HEK293 (cell line): ENCODE data around the gene MRPS27.

ENCODE experiments used
- CTCF ChIA-PET: fragments of 350-600 bp; formaldehyde crosslinking; extraction: SDS; loops from one replicate; lab custom pipeline; 2021; ENCODE audit warnings: antibody characterized with exemption; lab: Yijun Ruan, JAX
- POLR2A ChIA-PET: fragments of 300-600 bp; formaldehyde crosslinking; extraction: SDS; loops from one replicate; lab custom pipeline; 2020; ENCODE audit warnings: antibody characterized with exemption, inconsistent platforms; lab: Yijun Ruan, JAX
- H3K27ac ChIP-seq: fragments of 200-500 bp; sonication (Bioruptor generic); 2 replicates; pipeline ENCODE4 v1.5.1; 2014; ENCODE audit warnings: low read depth, low read length, control low read depth, inconsistent platforms; ENCODE audit errors: extremely low read depth
- H3K36me3 ChIP-seq, 2 experiments: fragments of 200-500 bp in 1 of 2; sonication (Bioruptor generic) in 1 of 2; 1 replicate in 1 of 2; 2 replicates in 1 of 2; pipeline ENCODE4 v1.5.1; 2014 to 2017; ENCODE audit warnings: inconsistent platforms in 2 of 2, low read length in 2 of 2; ENCODE audit not compliant: control insufficient read depth in 2 of 2, insufficient read depth in 1 of 2
- H3K4me1 ChIP-seq: fragments of 200-500 bp; sonication (Bioruptor generic); 2 replicates; pipeline ENCODE4 v1.5.1; 2014; ENCODE audit warnings: mild to moderate bottlenecking, low read length, inconsistent platforms; ENCODE audit not compliant: control insufficient read depth, insufficient read depth
- H3K4me3 ChIP-seq: 2 replicates; pipeline ENCODE4 v1.5.1; 2011; ENCODE audit warnings: low read depth, mild to moderate bottlenecking, control low read depth, low read length, moderate library complexity
- H3K9me3 ChIP-seq: fragments of 200-500 bp; sonication (Bioruptor generic); 2 replicates; pipeline ENCODE4 v1.5.1; 2014; ENCODE audit warnings: low read depth, low read length, inconsistent platforms; ENCODE audit not compliant: control insufficient read depth, insufficient read depth
- BCL11B ChIP-seq: fragments of 450-650 bp; formaldehyde crosslinking; IDR thresholded peaks from 2 replicates; pipeline ENCODE4 v1.5.1; 2016; ENCODE audit warnings: low read depth, missing biosample characterization, missing genetic modification characterization
- ELK4 ChIP-seq: IDR thresholded peaks from 2 replicates; pipeline ENCODE4 v1.6.1; 2011; ENCODE audit warnings: mild to moderate bottlenecking, low read depth, low read length, borderline replicate concordance
- GLI2 ChIP-seq: fragments of 450-650 bp; formaldehyde crosslinking; IDR thresholded peaks from 2 replicates; pipeline ENCODE4; 2017; ENCODE audit warnings: missing biosample characterization, missing genetic modification characterization, low read depth, borderline replicate concordance
- KLF1 ChIP-seq: fragments of 450-650 bp; formaldehyde crosslinking; IDR thresholded peaks from 2 replicates; pipeline ENCODE4 v1.5.1; 2016; ENCODE audit warnings: missing biosample characterization, missing genetic modification characterization
- KLF16 ChIP-seq: fragments of 450-650 bp; formaldehyde crosslinking; IDR thresholded peaks from 2 replicates; pipeline ENCODE4 v1.5.1; 2017; ENCODE audit warnings: missing biosample characterization, missing genetic modification characterization
- MYNN ChIP-seq: fragments of 450-650 bp; formaldehyde crosslinking; IDR thresholded peaks from 2 replicates; pipeline ENCODE4 v1.5.1; 2016; ENCODE audit warnings: missing biosample characterization, missing genetic modification characterization, borderline replicate concordance
- MZF1 ChIP-seq: fragments of 450-650 bp; formaldehyde crosslinking; IDR thresholded peaks from 2 replicates; pipeline ENCODE4 v1.5.1; 2017; ENCODE audit warnings: missing biosample characterization, missing genetic modification characterization, borderline replicate concordance
- PRDM1 ChIP-seq: fragments of 450-650 bp; formaldehyde crosslinking; IDR thresholded peaks from 2 replicates; pipeline ENCODE4; 2016; ENCODE audit warnings: missing biosample characterization, missing genetic modification characterization
- SP3 ChIP-seq: fragments of 450-650 bp; formaldehyde crosslinking; IDR thresholded peaks from 2 replicates; pipeline ENCODE4 v1.5.1; 2016; ENCODE audit warnings: missing biosample characterization, missing genetic modification characterization
- TSHZ1 ChIP-seq: fragments of 450-650 bp; formaldehyde crosslinking; IDR thresholded peaks from 2 replicates; pipeline ENCODE4 v1.5.1; 2016; ENCODE audit warnings: missing biosample characterization, missing genetic modification characterization, borderline replicate concordance
- YY2 ChIP-seq: fragments of 450-650 bp; formaldehyde crosslinking; IDR thresholded peaks from 2 replicates; pipeline ENCODE4 v1.5.1; 2016; ENCODE audit warnings: missing biosample characterization, missing genetic modification characterization
- ZBTB1 ChIP-seq: fragments of 450-650 bp; formaldehyde crosslinking; IDR thresholded peaks from 2 replicates; pipeline ENCODE4 v1.5.1; 2016; ENCODE audit warnings: missing biosample characterization, missing genetic modification characterization
- ZBTB21 ChIP-seq: fragments of 450-650 bp; formaldehyde crosslinking; IDR thresholded peaks from 2 replicates; pipeline ENCODE4 v1.5.1; 2017; ENCODE audit warnings: missing biosample characterization, missing genetic modification characterization
- ZEB2 ChIP-seq: fragments of 450-650 bp; formaldehyde crosslinking; IDR thresholded peaks from 2 replicates; pipeline ENCODE4 v1.5.1; 2016; ENCODE audit warnings: missing biosample characterization, missing genetic modification characterization
- ZFP69B ChIP-seq: fragments of 450-650 bp; formaldehyde crosslinking; IDR thresholded peaks from 2 replicates; pipeline ENCODE4 v1.5.1; 2016; ENCODE audit warnings: missing biosample characterization, missing genetic modification characterization
- ZNF114 ChIP-seq: fragments of 450-650 bp; formaldehyde crosslinking; IDR thresholded peaks from 2 replicates; pipeline ENCODE4 v1.5.0; 2017; ENCODE audit warnings: missing biosample characterization, missing genetic modification characterization
- ZNF140 ChIP-seq: fragments of 450-650 bp; formaldehyde crosslinking; IDR thresholded peaks from 2 replicates; pipeline ENCODE4 v1.5.1; 2016; ENCODE audit warnings: missing biosample characterization, missing genetic modification characterization
- ZNF18 ChIP-seq: fragments of 450-650 bp; formaldehyde crosslinking; IDR thresholded peaks from 2 replicates; pipeline ENCODE4 v1.5.1; 2016; ENCODE audit warnings: missing biosample characterization, missing genetic modification characterization
- ZNF266 ChIP-seq: fragments of 450-650 bp; formaldehyde crosslinking; IDR thresholded peaks from 2 replicates; pipeline ENCODE4 v1.5.1; 2016; ENCODE audit warnings: missing biosample characterization, missing genetic modification characterization, low read depth
- ZNF404 ChIP-seq: fragments of 450-650 bp; formaldehyde crosslinking; IDR thresholded peaks from 2 replicates; pipeline ENCODE4 v1.5.1; 2017; ENCODE audit warnings: missing biosample characterization, missing genetic modification characterization
- ZNF423 ChIP-seq: fragments of 450-650 bp; formaldehyde crosslinking; IDR thresholded peaks from 2 replicates; pipeline ENCODE4 v1.5.1; 2016; ENCODE audit warnings: missing biosample characterization, missing genetic modification characterization
- ZNF473 ChIP-seq: fragments of 450-650 bp; formaldehyde crosslinking; IDR thresholded peaks from 2 replicates; pipeline ENCODE4 v1.5.1; 2017; ENCODE audit warnings: missing biosample characterization, missing genetic modification characterization
- ZNF530 ChIP-seq: fragments of 450-650 bp; formaldehyde crosslinking; IDR thresholded peaks from 2 replicates; pipeline ENCODE4 v1.5.1; 2016; ENCODE audit warnings: low read depth, missing biosample characterization, missing genetic modification characterization
- ZNF596 ChIP-seq: fragments of 450-650 bp; IDR thresholded peaks from 2 replicates; pipeline ENCODE4 v1.5.0; 2018; ENCODE audit warnings: missing biosample characterization, mild to moderate bottlenecking, missing genetic modification characterization, moderate library complexity
- ZNF677 ChIP-seq: fragments of 450-650 bp; IDR thresholded peaks from 2 replicates; pipeline ENCODE4 v1.5.0; 2018; ENCODE audit warnings: missing biosample characterization, mild to moderate bottlenecking, missing genetic modification characterization, moderate library complexity
- ZNF785 ChIP-seq: fragments of 450-650 bp; formaldehyde crosslinking; IDR thresholded peaks from 2 replicates; pipeline ENCODE4 v1.5.1; 2016; ENCODE audit warnings: missing biosample characterization, missing genetic modification characterization
- ZNF830 ChIP-seq: fragments of 450-650 bp; IDR thresholded peaks from 2 replicates; pipeline ENCODE4 v1.5.0; 2018; ENCODE audit warnings: missing biosample characterization, missing genetic modification characterization, low read depth, mild to moderate bottlenecking, moderate library complexity
- ZNF843 ChIP-seq: fragments of 450-650 bp; formaldehyde crosslinking; IDR thresholded peaks from 2 replicates; pipeline ENCODE4 v1.5.1; 2016; ENCODE audit warnings: missing biosample characterization, missing genetic modification characterization
- ZSCAN23 ChIP-seq: fragments of 450-650 bp; formaldehyde crosslinking; IDR thresholded peaks from 2 replicates; pipeline ENCODE4 v1.5.1; 2016; ENCODE audit warnings: missing biosample characterization, missing genetic modification characterization

Gene MRPS27

GRCh38 chr5:72281764-72282499 lies 38.1 kb downstream of the MRPS27 start (continued):
- TF ChIP-seq SP3 (tag by site-specific recombination), result peak; percentile 28; the same call in 1 of the 2 replicates
- TF ChIP-seq BCL11B, result 0 out of 2 replicates have a peak, but pooled peaks have one; percentile 51
- TF ChIP-seq ZNF114 (tag by site-specific recombination), result no peak
- TF ChIP-seq GLI2, result no peak
- TF ChIP-seq ZNF18 (tag by site-specific recombination), result peak; percentile 57; the same call in 1 of the 2 replicates
- TF ChIP-seq ZNF423 (tag by site-specific recombination), result no peak
- TF ChIP-seq ZNF677 (tag by site-specific recombination), result no peak
- no peak for TF ChIP-seq ZNF530 (tag by site-specific recombination)
- TF ChIP-seq ZNF140 (tag by site-specific recombination), result no peak
- peak; percentile 82 for TF ChIP-seq ZNF843 (tag by site-specific recombination)
- TF ChIP-seq ZNF404 (tag by site-specific recombination), result no peak
- no peak for TF ChIP-seq KLF16 (tag by site-specific recombination)
- TF ChIP-seq ZEB2 (tag by site-specific recombination), result peak; percentile 86
- TF ChIP-seq ZNF473 (tag by site-specific recombination), result no peak
- TF ChIP-seq ZBTB21, result peak; percentile 38; the same call in 1 of the 2 replicates
- TF ChIP-seq TSHZ1 (tag by site-specific recombination), result peak; percentile 93
- no peak for TF ChIP-seq ZNF785 (tag by site-specific recombination)
- 0 out of 2 replicates have a peak, but pooled peaks have one; percentile 8 for TF ChIP-seq ZBTB1 (tag by site-specific recombination)
- peak; percentile 22; the same call in 1 of the 2 replicates for TF ChIP-seq PRDM1
- TF ChIP-seq ZFP69B (tag by site-specific recombination), result no peak
- no peak for TF ChIP-seq MYNN (tag by site-specific recombination)
- no peak for TF ChIP-seq ELK4

GRCh38 chr5:72281430-72281763 lies 38.6 kb downstream of the MRPS27 start:
- ChIA-PET CTCF (interaction anchor here (1.3 to 3.8 kb wide), 2 partner anchors 13 to 502 kb away, joined by 4 to 18 read pairs; no protein-coding TSS in a partner anchor), POLR2A (interaction anchor here (1.7 kb wide), 1 partner anchor 39 kb away, joined by 4 read pairs; the partner anchor contains the start of genes MRPS27 and PTCD2)
- TF ChIP-seq ZNF266 (tag by site-specific recombination) (no peak), ZSCAN23 (tag by site-specific recombination) (no peak), ZNF596 (no peak), ZNF830 (no peak), ZNF785 (tag by site-specific recombination) (no peak), ZNF140 (tag by site-specific recombination) (no peak), MZF1 (tag by site-specific recombination) (no peak), KLF1 (no peak), YY2 (tag by site-specific recombination) (no peak)
- no peaks in the 10 kb centered on the region; a peak in 1 of 3 replicates for H3K36me3 ChIP-seq
- H3K27ac ChIP-seq, result peak overlapping the region; percentile 50
- H3K4me3 ChIP-seq, result no peak overlapping the region
- H3K9me3 ChIP-seq, result no peaks in the 10 kb centered on the region
- H3K4me1 ChIP-seq, result peaks cover 21% of the 10 kb centered on the region
